GM18873 (cell line): ENCODE results near the gene RHBDF1.
"Not testable (repeated sequence)": the region's sequence is repeated elsewhere in the genome, so short reads cannot be mapped to it uniquely, and the experiment has no call there.

Source experiments
- ATAC-seq: cut with Tn5 transposase; IDR thresholded peaks from one replicate; pipeline ENCODE4 v1.9.1; 2021; ENCODE audit warnings: mild to moderate bottlenecking, moderate library complexity, moderate number of reproducible peaks; ENCODE audit not compliant: unreplicated experiment, low FRiP score

The RHBDF1 gene

DNA sequence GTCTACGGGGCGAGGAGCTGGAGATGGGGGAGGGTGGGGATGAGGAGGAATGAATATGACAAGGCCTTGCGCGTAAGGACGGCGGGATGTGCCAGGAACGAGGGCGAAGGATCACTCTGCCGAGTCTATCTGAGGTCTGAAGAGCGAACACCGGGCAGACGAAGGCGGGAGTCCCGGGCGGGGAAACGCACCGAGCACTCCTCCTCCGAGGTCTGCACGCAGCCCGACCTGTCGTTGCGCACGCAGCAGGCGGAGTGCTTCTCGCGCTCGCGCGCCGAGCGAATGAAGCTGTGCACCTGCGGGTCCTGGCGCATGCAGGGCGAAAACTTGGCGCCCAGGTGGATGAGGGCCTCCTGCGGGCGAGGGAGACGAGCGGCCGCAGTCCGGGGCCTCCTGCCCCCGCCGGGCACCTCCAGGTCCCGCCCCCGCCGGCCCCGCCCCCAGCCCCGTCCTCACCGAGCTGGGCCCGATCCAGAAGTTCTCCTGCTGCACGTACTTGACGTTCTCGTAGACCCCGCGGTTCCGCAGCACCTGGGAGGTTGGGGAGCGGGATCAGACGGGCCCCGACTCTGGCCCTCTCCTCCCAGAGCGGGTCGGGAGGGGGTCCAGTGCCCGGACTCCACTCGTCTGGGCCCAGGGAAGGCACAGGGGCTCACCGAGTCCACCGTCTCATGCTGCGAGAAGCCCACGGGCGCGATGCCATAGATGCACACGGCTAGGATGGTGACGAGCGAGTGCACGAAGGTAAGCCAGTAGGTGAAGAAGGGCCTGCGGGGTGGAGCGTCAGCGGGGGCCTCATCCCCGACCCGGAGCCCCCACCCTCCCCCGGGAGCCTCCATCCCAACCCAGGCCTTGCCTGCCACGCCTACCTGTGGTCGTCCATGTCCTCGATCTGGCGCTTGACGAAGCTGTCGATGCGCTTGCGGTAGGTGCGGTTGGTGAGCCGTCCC is 11.2 kb downstream of the RHBDF1 start:
- ATAC-seq, result no peak

DNA sequence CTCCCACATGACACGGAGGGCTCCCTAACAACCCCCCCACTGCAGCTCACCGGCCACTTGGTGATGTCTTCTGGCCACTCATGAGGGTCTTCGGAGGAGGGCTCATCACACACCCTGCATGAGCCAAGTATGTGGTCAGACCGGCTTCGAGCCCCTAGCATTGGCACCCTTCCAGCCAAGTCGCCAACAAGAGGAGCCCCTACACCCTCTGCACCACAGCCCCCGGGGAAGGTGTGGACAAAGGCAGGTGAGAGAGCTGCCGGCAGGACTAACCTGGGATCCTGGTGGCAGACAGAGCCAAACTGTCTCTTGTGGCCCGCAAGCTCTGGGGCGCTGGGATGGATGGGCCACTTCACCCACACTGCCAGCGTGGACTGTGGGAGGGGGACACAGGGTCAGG is 12.3 kb downstream of the RHBDF1 start:
- no peak for ATAC-seq

DNA sequence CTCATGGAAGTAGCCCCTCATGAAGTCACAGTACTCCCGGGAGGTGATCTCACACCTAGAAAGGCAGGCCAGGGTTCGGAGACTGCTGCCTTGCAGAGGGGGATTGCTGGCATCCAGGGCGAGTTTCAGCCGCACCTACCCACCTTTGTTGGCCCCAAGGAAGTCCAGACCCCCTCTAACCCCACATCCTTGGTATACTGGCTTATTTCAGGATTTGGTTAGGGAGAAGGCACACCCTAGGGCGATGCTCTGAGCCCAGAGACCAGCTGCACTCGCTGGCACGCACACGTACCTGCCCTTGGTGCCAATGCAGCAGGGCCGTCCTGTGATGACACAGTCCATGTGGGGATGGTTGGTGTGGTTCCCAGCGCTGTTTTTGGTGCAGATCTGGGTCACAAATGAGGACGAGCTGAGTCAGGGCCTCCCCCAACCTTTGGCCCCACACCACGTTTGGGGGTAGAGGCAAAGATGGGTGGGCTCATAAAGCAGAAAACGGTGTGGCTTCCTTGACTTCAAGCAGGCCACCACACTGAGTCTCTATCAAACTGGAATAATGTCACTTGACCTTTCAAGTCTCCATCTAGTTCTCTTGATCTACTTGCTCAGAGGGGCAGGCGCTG is 12.9 kb downstream of the RHBDF1 start:
- ATAC-seq, result no peak

DNA sequence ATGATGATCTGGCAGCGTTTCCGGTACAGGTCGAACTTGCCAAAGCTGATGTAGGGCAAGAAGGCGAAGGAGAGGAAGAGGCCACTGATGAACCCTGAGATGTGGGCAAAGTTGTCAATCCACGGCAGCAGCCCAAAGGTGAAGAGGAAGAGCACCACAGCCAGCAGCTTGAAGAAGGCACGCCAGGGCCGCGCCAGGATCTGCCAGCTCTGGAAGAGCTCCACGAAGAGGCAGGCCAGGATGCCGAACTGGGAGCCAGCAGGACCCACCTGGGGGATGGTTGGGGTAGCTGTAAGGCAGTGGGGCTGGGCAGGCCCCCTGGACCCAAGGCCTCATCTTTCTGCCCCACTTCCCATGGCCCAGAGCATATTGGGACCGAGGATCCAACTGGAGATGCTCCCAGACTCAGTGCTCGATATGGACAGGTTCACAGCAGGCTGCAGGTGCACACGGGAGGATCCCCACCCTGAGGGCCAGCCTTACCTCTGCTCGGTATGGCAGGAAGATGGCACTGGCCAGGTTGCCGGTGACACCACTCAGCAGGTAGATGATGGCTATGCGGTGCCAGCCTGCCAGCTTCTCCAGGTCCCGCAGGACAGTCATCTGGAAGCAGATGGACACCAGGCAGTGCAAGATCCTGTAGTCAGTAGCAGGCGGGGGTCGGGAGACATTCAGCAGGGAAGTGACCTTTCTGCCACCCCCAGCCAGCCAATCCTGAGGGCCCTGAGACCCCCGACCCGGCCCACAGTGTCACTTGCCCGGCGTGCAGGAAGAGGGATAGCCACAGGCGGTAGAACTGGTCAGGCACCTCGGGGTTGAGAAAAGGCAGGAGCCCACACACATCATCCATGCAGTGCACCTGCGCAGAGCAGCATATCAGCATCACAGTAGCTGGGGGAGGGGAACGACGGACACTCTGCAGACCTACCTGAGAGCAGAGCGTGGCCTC is 13.7 kb downstream of the RHBDF1 start:
- no peak for ATAC-seq

DNA sequence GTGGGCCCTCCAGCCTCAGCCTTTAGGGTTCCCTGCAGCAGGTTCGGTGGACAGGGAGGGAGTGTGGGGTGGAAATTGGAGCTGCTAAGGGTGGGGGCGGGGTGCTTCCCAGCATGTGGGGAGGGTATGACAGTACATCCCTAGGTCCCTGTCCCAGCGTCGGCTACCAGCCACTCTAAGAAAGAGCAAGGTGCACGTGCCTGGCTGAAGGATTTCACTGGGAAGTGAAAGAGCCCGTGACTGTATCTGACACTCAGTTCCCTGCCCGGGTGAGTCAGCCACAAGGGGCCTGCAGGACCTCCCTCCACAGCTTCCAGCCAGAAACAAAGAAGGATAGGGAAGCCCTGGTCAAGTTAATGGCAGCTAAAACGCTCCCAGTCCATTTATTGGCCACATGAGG is 14.7 kb downstream of the RHBDF1 start:
- no peak for ATAC-seq

DNA sequence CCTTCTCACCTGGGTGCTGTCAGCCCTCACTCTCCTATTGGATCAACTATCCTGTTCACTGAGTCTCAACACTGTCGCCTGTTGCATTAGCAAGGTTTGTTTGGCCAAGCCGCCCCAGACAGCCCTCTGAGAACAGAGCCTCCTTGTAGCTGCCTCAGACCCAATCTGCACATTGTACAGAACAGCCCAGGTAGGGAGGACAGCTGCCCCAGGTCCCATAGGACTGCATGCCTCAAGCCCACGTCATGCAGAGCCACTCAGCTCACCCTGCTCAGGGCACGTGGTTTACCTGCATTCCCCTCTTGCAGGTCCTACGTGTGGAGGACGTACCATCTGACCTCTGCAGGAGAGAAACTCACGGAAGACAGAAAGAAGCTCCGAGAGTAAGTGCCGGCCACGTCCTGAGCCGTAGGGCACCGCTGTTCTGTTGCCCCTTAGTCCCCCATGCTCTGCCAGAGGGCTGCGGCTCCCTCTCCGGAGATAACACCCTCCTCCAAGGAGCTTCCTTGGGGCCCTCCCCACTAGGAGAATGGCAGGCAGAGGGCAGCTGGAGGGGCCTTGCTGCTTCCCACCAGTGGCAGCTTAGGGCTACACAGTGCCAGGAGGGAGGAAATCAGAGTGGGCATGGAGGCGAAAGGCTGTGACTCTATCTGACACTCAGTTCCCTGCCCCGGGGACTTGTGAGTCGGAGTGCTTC is 16.1 kb downstream of the RHBDF1 start:
- ATAC-seq, result no peak

DNA sequence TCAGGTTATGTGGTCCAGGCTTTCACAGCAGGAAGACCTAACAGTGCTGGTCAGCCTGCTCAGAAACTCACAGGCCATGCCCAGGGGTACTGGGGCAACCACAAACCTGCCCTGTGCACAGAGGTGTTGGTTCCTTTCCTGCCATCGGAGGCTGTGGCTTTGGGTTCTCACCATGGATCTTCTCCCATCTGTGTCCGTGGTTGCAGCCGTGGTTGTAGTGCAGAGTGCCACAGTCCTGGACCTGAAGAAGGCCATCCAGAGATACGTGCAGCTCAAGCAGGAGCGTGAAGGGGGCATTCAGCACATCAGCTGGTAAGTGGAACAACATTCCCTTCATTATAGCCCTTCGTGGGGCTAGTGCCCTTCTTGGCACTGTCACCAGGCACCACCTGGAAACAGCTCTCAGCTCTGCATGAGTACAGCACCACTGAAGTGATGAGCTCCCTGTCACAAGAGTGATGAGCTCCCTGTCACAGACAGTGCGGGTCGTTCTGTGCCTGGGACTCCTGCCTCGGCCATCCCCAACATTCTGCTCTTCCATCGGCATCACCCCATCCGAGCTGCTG is 16.8 kb downstream of the RHBDF1 start:
- no peak for ATAC-seq

DNA sequence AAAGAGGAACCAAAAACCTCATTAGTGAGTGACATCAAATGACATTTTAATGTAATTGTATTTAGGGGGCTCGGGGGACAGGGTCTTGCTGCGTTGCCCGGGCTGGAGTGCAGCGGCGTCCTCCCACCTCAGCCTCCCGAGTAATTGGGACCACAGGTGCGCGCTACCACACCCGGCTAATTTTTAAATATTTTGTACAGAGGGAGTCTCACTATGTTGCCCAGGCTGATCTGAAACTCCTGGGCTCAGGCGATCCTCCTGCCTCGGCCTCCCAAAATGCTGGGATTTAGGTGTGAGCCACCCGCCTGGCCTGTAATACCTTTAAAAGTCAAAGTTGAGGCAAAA is 18.2 kb downstream of the RHBDF1 start:
- ATAC-seq, result no peak

DNA sequence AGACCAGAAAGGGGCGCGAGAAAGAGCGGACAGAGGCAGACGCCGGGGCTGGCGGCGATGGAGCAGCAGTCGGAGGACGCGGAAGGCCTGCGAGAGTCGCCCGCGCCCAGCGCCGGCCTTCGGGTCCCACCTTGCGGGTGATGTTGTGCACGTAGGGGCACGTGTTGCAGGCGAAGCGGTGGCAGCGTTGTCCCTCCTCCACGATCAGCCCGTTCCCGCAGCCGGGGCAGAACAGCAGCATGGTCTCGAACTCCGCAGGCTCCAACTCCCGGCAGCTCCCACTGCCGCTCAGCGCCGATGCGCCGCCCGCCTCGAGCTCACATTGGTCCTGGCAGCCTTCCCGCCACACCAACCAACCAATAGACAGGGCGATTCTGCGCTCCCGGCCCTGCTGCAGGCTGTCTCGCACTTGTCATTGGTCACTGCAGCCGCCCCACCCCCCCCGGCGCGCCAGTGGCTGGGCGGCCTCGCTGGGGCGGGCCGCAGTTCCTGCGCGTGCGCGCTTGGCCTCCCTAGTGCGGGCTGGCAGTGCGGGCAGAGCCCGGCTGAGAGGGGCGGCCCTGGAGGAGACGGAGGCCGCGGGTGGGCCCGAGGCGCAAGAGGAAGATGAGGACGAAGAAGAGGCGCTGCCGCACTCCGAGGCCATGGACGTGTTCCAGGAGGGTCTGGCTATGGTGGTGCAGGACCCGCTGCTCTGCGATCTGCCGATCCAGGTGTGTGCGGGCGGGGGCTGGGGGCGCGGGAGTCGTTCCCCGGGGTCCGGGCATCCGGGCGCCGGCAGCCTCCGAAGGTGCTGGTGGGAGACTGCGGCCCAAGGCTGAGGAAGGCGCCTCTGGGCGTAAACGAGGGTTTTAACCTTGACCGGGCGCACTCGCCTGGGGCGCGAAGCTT is 18.8 kb downstream of the RHBDF1 start, which contains the start of the genes POLR3K and SNRNP25:
Gene POLR3K (minus strand): TSS at position 263 of the 891 bp plus-strand sequence. CDS start 22 bp downstream, at position 241.
Gene SNRNP25 (plus strand): TSS at position 483 of the 891 bp plus-strand sequence. CDS start 189 bp downstream, at position 672.
- ATAC-seq, result peak; percentile 89

DNA sequence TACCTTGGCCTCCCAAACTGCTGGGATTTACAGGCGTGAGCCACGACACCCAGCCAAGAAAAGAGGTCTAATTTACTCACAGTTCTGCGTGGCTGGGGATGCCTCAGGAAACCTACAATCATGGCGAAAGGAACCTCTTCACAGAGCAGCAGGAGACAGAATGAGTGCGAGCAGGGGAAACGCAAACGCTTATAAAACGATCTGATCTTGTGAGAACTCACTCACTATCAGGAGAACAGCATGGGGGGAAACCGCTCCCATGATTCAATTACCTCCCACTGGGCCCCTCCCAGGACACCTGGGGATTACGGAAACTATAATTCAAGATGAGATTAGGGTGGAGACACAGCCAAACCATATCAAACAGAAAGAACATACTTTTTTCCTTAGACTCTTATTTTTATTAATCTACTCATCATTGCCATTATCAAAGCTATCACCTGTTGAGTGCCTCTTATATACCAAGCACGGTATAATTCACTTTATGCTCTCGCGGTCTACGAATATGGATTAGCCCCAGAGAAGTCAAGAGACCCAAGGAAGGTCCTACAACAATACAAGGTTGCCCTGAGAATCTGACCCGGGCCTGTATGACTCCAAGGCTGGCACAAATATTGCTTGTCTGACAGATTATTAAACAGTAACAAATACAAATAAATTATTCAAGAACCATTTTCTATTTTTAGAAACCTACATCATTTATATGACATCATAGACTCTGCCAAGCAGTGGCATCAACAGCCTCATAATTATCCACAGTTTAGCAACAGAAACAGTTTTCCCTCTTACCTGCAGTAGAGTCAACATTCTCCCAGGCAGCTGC is 21.5 kb downstream of the RHBDF1 start:
- ATAC-seq, result no peak

DNA sequence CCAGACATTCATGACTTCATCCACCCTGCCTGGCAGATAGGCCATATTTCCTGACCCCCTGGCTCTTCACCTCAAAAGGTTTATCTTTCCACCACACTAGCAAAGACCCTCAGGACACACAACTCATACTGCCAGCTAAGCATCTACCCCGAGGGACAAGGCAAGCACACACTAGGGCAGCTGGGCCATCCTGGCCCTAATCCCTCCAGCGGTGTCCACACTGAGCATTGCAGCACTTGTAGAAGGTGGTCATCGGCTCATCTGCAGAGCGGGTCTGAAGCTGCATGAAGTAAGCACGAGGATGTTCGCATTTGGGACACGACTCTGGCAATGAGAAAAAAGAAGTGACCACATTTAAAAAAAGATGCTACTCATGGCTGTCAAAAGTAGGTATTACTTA is 25.2 kb downstream of the RHBDF1 start:
- no peak for ATAC-seq

DNA sequence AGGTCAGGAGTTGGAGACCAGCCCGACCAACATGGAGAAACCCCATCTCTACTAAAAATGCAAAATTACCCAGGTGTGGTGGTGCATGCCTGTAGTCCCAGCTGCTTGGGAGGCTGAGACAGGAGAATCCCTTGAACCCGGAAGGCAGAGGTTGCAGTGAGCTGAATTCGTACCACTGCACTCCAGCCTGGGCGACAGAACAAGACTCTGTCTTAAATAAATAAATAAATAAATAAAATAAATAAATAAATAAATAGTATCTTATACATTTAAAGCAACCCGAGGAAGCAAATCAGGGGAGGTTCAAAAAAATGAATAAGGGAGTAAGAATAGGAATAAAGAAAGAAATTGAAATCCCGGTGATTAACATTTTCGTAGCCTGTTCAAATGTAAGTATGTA is 25.9 kb downstream of the RHBDF1 start:
- ATAC-seq, result not testable (repeated sequence)

DNA sequence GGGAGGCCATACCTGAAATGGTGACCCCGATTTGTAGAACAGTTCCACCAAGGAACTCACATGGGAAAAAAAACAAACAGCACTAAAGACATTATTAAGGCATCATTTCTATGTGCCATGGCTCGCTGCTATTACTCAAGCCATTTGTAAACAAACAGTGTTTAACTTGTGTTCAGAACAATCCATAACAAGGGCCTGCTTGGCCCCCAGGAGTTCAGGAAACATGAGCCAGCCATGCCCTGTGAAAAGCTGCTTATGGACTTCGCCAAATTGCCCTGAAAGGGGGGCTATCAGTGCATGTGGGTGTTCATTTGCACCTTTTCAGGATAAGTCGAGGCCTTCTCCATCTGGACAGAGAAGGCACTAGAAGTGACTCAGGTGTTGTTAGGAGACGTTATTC is 27.0 kb downstream of the RHBDF1 start:
- ATAC-seq, result no peak

DNA sequence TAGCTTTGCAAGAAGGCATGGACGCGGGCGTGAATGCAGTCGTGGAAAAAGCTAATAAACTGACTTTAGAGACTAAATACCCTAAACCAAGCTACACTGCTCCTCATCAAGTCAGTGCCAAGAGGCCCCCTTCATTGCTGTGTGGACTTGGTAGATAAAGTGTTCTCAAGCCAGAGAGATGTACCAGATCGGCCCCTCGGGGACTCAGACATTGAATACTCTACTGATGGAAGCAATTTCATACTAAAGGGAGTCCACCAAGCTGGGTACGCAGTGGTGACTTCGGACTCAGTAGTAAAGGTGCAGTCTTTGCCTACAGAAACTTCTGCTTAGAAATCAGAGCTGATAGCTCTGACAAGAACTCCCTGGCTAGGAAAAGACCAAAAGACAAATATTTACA is 27.8 kb downstream of the RHBDF1 start:
- ATAC-seq, result no peak

DNA sequence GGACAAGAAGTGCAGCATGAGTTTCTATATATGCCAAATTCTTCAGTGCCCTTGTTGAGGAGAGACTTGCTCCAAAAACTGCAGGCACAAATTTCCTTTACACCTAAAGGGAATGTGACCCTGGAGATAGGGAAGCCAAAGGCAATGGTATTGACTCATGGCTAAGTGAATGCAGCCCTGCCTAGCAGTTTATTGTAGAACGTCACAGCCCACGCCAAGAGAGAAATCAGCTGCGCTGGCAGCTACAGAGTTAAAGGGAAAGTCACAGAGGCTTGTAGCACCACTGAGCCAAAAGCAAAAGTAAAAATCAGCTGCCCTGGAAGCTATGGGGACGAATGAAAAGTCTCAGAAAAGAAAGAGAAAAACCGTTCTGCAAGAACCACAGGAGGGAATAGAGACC is 29.1 kb downstream of the RHBDF1 start:
- no peak for ATAC-seq

DNA sequence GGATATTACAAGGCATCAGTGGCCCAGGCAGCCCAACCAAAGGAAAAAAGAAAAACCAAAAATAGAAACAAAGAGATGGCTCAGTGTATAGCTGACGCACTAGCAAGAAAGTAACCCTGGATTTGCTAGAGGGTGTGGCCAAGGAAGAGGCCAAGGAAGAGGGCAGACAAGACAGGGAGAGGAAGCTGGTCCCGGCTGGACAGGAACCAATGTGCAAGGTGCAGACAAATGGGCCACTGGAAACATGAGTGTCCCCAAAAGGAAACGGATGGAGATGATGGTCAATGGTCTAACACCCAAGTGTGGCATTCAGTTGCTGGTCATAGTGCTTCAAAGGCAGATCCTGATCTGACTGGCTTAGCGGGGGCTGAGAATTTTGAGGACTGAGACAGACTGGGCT is 29.7 kb downstream of the RHBDF1 start:
- ATAC-seq, result no peak

DNA sequence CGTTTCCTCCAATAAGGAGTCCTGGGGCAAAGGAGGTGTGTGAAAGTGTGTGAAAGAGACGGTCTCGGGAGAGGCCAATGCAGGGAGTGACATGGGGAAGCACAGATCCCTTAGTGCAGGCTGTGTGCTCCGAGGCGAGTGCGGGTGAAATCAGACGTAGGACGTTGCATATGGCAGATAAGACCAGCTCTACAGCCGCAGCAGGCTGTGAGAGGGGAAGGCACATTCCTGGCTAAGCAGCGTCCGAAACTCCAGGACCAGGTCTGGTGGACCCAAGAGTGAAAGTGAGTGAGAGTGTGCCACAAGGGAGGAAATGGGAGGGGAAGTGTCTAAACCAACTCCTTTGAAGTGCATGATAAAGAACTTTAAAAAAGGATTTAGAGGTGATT is 30.4 kb downstream of the RHBDF1 start:
- no peak for ATAC-seq
